Ovary (tissue), 9 donors: ENCODE results near the gene KLHL3. TPM values are rescaled to one million over a fixed set of nuclear protein-coding genes. Genes with fewer than 3 reads are reported as not detected.

Source experiments
- DNase-seq, 5 donors: peaks; one replicate each; pipeline ENCODE4 v3.0.0-alpha.2; 2019 to 2020
- H3K27ac ChIP-seq, 2 donors: fragments of 200-600 bp; one replicate each; pipeline versions ENCODE4 v1.5.1 to v1.8.0; 2019 to 2022
- H3K27me3 ChIP-seq: fragments of 200-600 bp; one replicate; pipeline ENCODE4 v1.8.0; 2022
- H3K36me3 ChIP-seq: fragments of 200-600 bp; sonication (generic); one replicate; pipeline ENCODE4 v1.5.1; 2019
- H3K4me1 ChIP-seq: one replicate; pipeline ENCODE4 v1.8.1; 2013; ENCODE audit warnings: mild to moderate bottlenecking, moderate library complexity; ENCODE audit not compliant: insufficient read depth
- H3K4me3 ChIP-seq: fragments of 200-600 bp; sonication (generic); one replicate; pipeline ENCODE4 v1.5.1; 2017
- H3K9me3 ChIP-seq, 2 donors: fragments of 200-600 bp in 1 of 2; sonication (generic) in 1 of 2; one replicate each; pipeline versions ENCODE4 v1.5.1 to v1.8.1; 2013 to 2019; ENCODE audit warnings: mild to moderate bottlenecking in 1 of 2, moderate library complexity in 1 of 2
- EP300 ChIP-seq: sonication (generic); formaldehyde crosslinking; IDR thresholded peaks from one replicate; pipeline ENCODE4 v1.6.1; 2017; ENCODE audit warnings: antibody characterized with exemption
- POLR2A ChIP-seq: fragments of 450-650 bp; IDR thresholded peaks from one replicate; pipeline ENCODE4 v1.6.1; 2017; ENCODE audit warnings: antibody characterized with exemption, mild to moderate bottlenecking, moderate library complexity
- WGBS, 3 donors: extraction: QIAGEN DNeasy Blood & Tissue Kit in 1 of 3; methylation state at CpG; one replicate each; pipeline versions ENCODE4 v1.1.5 to v1.1.7; 2013 to 2017; 5-methylcytosine and 5-hydroxymethylcytosine counted together
- intact Hi-C, 4 donors: fragments of 100-400 bp; cut with DNase I; formaldehyde crosslinking; loops; one replicate each; pipeline versions ENCODE4 v1.11.0 to v1.15.1; 2022 to 2023
- polyA plus RNA-seq, 2 donors: library from polyadenylated mRNA; stranded (reverse); fragments of 200-250 nt in 1 of 2; fragments of 350-450 nt in 1 of 2; fragmentation: Illumina TruSeq in 1 of 2; extraction: RNeasy Lipid Tissue Mini Kit (QIAGEN cat#74804) in 1 of 2; gene quantifications; one replicate each; pipeline ENCODE4 v1.2.3, GENCODE V29; 2013 to 2014
- total RNA-seq, 7 donors: library from RNA; depleted of rRNA in 2 of 7; stranded (reverse); fragments of >200 nt in 2 of 7; fragmentation: NEBNext Ultra II Directional in 3 of 7; extraction: Animal tissue kit (Norgen Biotek cat#: 25700) in 3 of 7; gene quantifications; one replicate each; pipeline versions ENCODE4 v1.1.0 to v1.2.4, GENCODE V29; 2016 to 2023
- TF ChIP-seq, protein P1 (sequence below), 3 donors: fragments of 450-650 bp in 2 of 3; fragments of 200-600 bp in 1 of 3; IDR thresholded peaks; one replicate each; pipeline versions ENCODE4 v1.5.1 to v1.8.0; 2016 to 2022; ENCODE audit warnings: antibody characterized with exemption in 3 of 3, mild to moderate bottlenecking in 1 of 3
- donor health status: DM: no; HTN: no; CAD: no; lungs with moderate emphysema.
- donor health status: DM: no; HTN: no; CAD: no.
- donor health status: Bipolar disorder and iron deficiency.
- donor health status: DM: yes; HTN: yes; CAD: no.
- donor health status: DM: no; HTN: no; CAD: no.
- donor health status: DM: yes; HTN: yes; CAD: no.

The KLHL3 gene
- total and polyA plus RNA-seq, 9 donors, result 2.9 to 15.7 (median 8.7) TPM

DNA sequence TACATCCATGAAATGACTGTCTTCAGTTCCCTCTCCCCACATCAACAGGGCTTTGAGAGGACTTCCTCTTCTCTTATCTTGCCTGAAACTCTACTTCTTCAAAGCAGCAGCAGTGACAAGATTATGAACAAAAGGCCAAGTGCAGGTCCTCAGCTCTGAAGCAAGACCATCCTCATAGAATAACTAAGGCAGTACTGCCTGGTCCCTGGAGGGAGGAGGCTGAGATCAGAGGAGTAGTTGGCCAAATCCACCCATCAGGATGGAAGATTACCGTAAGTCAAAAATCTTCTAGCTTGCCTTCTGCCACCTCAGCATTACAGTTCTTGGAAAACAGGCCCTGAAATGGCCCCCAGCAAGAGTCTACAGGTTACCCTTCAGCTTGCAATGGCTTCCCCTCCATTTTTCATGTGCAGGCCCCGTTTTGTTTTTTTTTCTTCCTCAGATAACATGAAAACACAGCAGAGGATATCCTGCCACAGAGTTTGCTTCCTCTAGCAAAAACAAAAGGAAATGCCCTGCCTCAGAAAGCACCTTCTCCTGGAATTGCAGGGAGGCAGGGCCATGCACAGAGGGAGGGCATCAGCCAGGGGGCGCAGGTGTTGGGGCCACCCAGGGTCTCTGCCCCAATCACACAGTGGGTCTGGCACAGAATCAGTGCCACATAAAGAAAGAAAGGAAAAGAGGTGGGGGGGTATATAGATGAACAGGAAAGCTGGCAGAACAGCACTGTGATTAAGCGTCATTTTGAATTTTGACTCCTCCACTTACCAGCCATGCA, 40.0 kb downstream of the KLHL3 start:
- TF ChIP-seq, protein P1, sequence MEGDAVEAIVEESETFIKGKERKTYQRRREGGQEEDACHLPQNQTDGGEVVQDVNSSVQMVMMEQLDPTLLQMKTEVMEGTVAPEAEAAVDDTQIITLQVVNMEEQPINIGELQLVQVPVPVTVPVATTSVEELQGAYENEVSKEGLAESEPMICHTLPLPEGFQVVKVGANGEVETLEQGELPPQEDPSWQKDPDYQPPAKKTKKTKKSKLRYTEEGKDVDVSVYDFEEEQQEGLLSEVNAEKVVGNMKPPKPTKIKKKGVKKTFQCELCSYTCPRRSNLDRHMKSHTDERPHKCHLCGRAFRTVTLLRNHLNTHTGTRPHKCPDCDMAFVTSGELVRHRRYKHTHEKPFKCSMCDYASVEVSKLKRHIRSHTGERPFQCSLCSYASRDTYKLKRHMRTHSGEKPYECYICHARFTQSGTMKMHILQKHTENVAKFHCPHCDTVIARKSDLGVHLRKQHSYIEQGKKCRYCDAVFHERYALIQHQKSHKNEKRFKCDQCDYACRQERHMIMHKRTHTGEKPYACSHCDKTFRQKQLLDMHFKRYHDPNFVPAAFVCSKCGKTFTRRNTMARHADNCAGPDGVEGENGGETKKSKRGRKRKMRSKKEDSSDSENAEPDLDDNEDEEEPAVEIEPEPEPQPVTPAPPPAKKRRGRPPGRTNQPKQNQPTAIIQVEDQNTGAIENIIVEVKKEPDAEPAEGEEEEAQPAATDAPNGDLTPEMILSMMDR (IDR thresholded peaks at IDR 0.05), result no peak
- TF ChIP-seq POLR2A (no peak), EP300 (no peak)
- intact Hi-C loops, result no loop called here
- Histone ChIP-seq H3K36me3 (no peaks in the 10 kb centered on the region), H3K27me3 (no peaks in the 10 kb centered on the region), H3K27ac (no peak overlapping the region), H3K9me3 (no peaks in the 10 kb centered on the region), H3K4me3 (no peak overlapping the region), H3K4me1 (peaks cover 3% of the 10 kb centered on the region)
- DNase-seq, result no peak
- WGBS, 3 donors, result 81 to 87% (median 86%) methylated on average over 4 of the region's 4 CpGs

DNA sequence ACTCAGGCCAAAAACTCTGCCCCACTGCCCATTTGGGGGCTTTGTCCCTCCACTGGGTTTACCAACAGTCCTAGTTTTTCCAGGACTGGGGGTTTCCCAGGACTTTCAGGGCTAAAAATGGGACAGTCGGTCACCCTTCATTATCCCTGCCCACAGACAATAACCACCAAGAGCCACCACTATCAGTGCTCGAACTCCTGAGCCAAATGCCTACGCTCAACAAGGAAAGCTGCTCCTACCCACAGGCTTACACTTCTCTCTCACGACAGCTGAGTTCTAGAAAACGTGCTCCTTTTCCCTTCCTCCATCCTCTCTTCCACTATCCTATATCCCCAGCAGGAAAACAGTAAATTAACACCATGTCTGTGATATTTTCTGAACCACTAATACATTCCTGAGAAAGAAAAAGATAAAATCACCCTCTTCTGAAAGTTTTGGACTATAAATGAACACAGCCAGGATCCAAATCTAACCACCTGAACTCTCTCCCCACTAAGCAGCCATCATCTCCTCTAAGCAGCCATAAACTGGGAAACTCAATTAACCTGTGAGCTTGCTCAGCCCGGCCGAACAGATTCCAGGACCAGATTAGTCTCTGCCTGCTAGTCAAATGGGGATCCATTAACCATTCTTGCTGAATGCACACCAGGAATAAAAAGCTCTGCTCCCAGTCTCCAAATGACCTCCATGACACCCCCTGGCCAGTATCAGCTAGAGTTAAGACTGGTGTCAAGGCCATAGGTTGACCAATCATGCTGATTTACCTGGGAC, 41.8 kb downstream of the KLHL3 start:
- Histone ChIP-seq H3K4me3 (no peak overlapping the region), H3K9me3 (no peaks in the 10 kb centered on the region), H3K27ac (no peak overlapping the region), H3K27me3 (no peaks in the 10 kb centered on the region), H3K36me3 (no peaks in the 10 kb centered on the region), H3K4me1 (peaks cover under 1% of the 10 kb centered on the region)
- no peak for DNase-seq
- intact Hi-C loops, result no loop called here
- 88 to 93% (median 91%) methylated on average over 7 of the region's 7 CpGs for WGBS, 3 donors
- TF ChIP-seq POLR2A (no peak), EP300 (no peak)
- TF ChIP-seq, protein P1 (IDR thresholded peaks at IDR 0.05), result no peak

DNA sequence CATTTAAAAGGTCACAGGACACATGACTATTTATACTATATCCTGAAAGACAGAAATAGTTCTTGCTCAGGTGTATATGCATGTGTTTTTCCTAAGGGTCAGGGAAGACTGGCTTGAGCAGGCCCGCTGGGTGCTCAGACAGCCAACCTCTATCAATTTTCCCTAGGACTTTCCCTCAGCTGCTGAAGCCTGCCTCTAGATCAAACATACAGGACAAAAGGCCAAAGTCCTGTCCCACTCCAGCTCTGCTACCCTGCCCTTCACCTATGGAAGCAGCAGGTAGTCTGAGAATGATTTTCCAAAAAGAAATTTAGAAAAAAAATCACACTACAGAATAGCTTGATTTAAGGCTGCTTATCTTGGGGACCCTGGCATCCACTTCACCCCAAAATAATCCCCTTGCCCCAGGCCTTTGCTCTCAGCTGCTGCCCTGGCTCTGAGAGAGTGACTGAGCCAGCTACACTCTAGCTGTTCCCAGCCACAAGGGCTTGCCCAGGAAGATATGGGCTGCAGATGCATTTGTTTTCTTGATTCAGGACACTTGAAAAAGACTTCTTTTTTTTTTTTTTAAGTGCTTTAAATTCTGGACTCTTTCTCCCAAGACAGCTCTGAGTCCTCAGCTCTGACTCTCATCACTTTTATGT, 42.5 kb downstream of the KLHL3 start:
- Histone ChIP-seq H3K4me3 (no peak overlapping the region), H3K9me3 (no peaks in the 10 kb centered on the region), H3K36me3 (no peaks in the 10 kb centered on the region), H3K27ac (no peak overlapping the region), H3K27me3 (no peaks in the 10 kb centered on the region), H3K4me1 (no peaks in the 10 kb centered on the region)
- TF ChIP-seq POLR2A (no peak), EP300 (no peak)
- TF ChIP-seq, protein P1 (IDR thresholded peaks at IDR 0.05), result no peak
- 94 to 98% (median 94%) methylated on average over 1 of the region's 1 CpG for WGBS, 3 donors
- intact Hi-C loops, result no loop called here
- DNase-seq, result no peak

DNA sequence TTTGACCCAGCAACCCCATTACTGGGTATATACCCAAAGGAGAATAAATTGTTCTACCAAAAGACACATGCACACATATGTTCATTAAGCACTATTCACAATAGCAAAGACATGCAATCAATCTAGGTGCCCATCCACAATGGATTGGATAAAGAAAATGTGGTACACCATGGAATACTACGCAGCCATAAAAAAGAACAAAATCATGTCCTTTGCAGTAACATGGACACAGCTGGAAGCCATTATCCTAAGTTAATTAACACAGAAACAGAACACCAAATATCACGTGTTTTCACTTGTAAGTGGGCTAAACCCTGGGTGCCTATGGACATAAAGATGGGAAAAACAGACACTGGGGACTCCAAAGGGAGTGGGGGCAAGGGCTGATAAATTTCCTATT, 46.6 kb downstream of the KLHL3 start:
- Histone ChIP-seq H3K36me3 (no peaks in the 10 kb centered on the region), H3K27me3 (no peaks in the 10 kb centered on the region), H3K27ac (no peak overlapping the region), H3K4me3 (no peak overlapping the region), H3K9me3 (no peaks in the 10 kb centered on the region), H3K4me1 (no peaks in the 10 kb centered on the region)
- 97 to 99% (median 98%) methylated on average over 2 of the region's 2 CpGs for WGBS, 3 donors
- intact Hi-C loops, result no loop called here
- no peak for DNase-seq
- TF ChIP-seq, protein P1 (IDR thresholded peaks at IDR 0.05), result no peak
- no peak for TF ChIP-seq POLR2A
- no peak for TF ChIP-seq EP300
